NCI-H2107 treated with DMSO at 0.1 percent for 48 hours (cell line): Measurements from ENCODE around the gene YWHAB.
"Not testable (repeated sequence)": the region's sequence is repeated elsewhere in the genome, so short reads cannot be mapped to it uniquely, and the experiment has no call there.

Experiments
- DNase-seq: peaks from one replicate; lab custom pipeline; 2025; ENCODE audit not compliant: unreplicated experiment; lab: John Stamatoyannopoulos, UW

Gene YWHAB

GRCh38 chr20:44885392-44886265 is at the start of gene YWHAB:
TSS of gene YWHAB (plus strand) at chr20:44885705. CDS start at chr20:44901534, 15,829 bp downstream.
- DNase-seq = peak; percentile 80

- DNase-seq = no peak
These were observed 48.8 kb upstream of the YWHAB start for GRCh38 chr20:44836601-44837120.

GRCh38 chr20:44837946-44838345 is 47.6 kb upstream of the YWHAB start:
- no peak for DNase-seq

GRCh38 chr20:44838521-44838920 is 47.0 kb upstream of the YWHAB start:
- no peak for DNase-seq

GRCh38 chr20:44839481-44839880 is 46.0 kb upstream of the YWHAB start:
- no peak for DNase-seq

GRCh38 chr20:44840826-44841225 is 44.7 kb upstream of the YWHAB start:
- DNase-seq = no peak

- DNase-seq = no peak
These were observed 43.5 kb upstream of the YWHAB start for GRCh38 chr20:44841955-44842354.

GRCh38 chr20:44843876-44844275 is 41.6 kb upstream of the YWHAB start:
- no peak for DNase-seq

- DNase-seq = no peak
These were observed 37.1 kb upstream of the YWHAB start for GRCh38 chr20:44848254-44849015.

GRCh38 chr20:44849703-44850102 is 35.8 kb upstream of the YWHAB start:
- no peak for DNase-seq

GRCh38 chr20:44850272-44850671 is 35.2 kb upstream of the YWHAB start:
- no peak for DNase-seq

- no peak for DNase-seq
These were observed 34.7 kb upstream of the YWHAB start for GRCh38 chr20:44850837-44851236.

- DNase-seq = no peak
These were observed 34.0 kb upstream of the YWHAB start for GRCh38 chr20:44851545-44851944.

GRCh38 chr20:44856442-44856841 is 29.1 kb upstream of the YWHAB start:
- no peak for DNase-seq

- no peak for DNase-seq
These were observed 28.6 kb upstream of the YWHAB start for GRCh38 chr20:44856856-44857448.

GRCh38 chr20:44858606-44859360 is 26.7 kb upstream of the YWHAB start:
- no peak for DNase-seq

- DNase-seq = no peak
These were observed 23.9 kb upstream of the YWHAB start for GRCh38 chr20:44861531-44862006.

GRCh38 chr20:44862286-44862685 is 23.2 kb upstream of the YWHAB start:
- no peak for DNase-seq

- DNase-seq = not testable (repeated sequence)
These were observed 22.0 kb upstream of the YWHAB start for GRCh38 chr20:44863365-44864084.

- not testable (repeated sequence) for DNase-seq
These were observed 21.0 kb upstream of the YWHAB start for GRCh38 chr20:44864493-44864892.
